ENCODE data around the gene SLC25A26.
"Not testable (repeated sequence)": the region's sequence is repeated elsewhere in the genome, so short reads cannot be mapped to it uniquely, and the experiment has no call there.

Gene SLC25A26

DNA sequence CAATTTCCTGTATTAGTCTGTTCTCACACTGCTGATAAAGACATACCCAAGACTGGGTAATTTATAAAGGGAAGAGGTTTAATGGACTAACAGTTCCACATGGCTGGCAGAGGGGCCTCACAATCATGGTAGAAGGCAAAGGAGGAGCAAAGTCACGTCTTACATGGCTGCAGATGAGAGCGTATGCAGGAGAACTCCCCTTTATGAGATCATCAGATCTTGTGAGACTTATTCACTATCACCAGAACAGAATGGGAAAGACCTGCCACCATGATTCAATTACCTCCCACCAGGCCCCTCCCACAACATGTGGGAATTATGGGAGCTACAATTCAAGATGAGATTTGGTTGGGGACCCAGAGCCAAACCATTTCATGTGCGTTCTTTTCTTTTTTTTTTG is 5.3 kb downstream of the SLC25A26 start:
- DNase-seq = not testable (repeated sequence)

DNA sequence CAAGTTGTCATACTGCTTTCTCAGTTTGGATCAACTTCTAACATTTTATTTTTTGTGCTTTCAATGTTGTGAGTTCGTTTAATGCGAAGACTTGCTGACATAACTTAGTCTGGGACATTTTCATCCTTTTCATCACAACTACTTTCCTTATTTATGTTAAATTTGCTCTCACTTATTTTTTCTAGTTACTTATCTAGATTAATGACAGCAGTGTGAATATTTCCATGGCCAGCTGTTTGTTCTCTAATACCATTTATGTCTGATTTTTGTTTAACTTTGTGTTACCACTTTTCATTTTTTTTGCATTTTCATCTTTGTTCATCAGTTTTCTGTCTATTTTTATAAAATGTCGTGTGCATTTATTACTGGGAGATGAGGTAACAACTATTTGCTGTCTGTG is 6.2 kb downstream of the SLC25A26 start:
- DNase-seq = no peak

DNA sequence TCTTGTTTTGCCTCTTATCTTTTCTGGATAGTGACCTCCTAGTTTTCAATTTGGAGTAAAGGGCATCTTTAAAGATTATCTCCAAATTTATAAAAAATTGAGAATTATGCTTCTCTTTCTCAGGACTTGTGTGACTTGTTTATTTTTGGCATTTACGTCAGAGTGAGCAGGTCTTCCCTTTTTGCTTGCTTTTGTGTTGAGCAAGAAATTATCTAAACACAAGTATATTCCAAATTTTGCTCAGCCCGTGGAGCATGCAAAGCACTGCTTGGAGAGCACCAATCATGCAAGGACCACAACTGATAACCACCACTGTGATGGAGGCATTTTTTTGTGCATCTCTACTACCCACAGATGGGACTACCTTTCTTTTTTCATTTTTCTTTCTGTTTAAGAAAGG is 7.1 kb downstream of the SLC25A26 start:
- no peak for DNase-seq

DNA sequence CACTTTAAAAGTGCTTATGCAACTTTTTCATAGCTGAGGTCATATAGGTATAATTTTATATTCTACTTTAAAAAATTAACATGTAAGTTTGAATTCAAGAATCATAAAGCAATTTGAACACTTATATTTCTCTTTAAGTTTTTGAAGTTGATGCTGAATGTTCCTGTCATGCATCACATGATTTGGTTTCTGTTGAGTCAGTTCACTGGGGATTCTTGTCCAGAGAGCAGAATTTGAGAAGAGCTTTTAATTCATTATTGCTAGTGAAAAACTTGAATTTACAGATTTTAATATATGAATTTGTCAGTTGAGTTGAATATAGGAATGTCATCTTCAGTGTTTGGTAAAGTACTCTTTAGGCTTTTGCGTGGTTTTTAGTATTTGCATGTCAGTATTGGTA is 7.9 kb downstream of the SLC25A26 start:
- no peak for DNase-seq

DNA sequence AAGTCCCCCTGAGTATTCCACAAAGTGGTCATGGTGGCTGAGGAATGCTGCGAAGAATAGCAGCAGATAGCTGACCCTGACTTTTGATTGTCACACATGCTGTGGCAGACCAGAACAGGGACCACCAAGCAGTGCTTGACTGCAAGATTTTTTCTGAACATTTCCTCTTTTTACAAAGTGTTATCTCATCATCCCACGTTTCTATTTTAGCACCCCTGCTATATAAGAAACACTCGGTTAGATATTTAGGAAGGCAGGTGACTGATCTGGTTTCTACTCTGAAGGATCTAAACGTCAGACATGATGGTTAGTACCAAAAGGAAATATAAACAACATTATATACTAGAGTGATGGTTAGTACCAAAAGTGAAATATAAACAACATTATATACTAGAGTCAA is 9.1 kb downstream of the SLC25A26 start:
- DNase-seq = no peak

DNA sequence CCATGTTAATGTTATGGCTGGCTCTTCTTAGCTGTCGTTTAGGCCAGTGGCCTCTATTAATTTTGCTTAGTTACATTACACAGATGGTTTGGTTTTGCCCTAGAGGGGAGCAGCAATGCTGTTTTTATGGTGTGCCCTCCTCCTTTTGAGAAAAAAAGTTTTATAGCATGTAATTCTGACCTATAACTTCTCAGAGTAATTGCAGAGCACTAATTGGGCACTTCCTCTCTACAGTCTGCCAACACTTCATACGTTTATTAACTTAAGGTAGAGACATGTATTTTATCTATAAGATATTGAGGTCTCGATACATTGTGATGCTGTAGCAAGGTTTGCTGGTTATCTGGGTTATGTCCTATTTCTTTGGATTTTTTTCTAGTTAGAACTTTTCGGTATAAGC is 12.2 kb downstream of the SLC25A26 start:
- DNase-seq = no peak

DNA sequence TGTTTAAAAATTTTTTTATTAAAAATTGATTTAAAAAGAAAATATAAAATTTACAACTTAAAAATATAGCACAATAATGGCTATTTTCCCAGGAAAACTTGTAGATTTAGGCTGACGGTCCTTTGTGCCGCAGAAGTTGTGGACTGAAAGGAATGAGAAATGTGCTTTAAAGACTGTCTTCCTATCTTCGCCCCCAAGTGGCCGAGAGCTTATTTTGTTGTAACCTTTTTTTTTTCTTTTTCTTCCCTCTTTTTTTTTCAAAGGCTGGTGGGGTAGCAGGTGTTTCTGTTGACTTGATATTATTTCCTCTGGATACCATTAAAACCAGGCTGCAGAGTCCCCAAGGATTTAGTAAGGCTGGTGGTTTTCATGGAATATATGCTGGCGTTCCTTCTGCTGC is 15.5 kb downstream of the SLC25A26 start:
- DNase-seq = no peak

DNA sequence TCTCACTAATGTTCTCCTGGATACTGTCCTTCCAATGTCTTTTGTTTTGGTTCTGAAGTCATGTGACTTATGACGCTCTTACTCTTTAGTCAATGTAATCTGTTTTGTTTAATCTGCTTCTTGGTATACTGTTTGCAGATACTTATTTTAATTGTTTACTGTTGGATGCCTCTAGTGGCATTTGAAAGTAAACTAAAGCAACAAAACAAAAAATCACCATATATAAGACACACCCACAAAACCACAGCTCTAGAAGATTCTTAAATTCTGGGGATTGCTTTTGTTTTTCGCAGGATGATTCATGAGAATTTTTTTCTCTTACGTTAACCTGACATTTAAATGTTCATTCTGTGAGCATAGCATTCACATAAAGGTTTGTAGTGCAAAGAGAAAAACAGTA is 16.8 kb downstream of the SLC25A26 start:
- DNase-seq = no peak

DNA sequence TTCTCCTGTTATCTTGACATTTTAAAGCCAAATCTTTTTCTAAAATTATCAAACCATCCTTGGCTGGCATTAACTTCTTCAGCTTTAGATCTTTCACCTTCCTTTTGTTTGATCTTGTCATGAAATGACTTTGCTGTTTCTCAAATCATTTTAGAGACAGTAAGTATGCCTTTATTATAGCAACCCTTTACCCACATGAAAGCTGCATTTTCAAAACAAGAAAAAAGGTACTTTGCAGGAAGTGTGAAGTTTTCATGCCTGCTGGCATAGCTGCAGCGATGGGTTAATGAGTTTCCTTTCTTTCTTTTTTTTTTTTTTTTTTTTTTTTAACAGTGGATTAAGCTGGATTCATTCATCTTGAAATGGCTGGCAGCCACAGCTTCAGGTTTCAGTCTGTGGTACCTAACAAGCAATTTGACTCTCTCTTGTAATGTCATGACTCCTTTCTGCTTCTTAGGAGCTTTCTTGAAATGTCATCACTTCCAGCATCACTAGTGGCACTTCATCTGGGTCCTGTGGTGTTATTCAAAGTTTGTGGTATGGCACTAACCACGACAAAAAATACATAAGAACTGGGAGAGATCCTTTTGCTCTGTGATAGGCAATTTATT is 18.8 kb downstream of the SLC25A26 start:
- DNase-seq = no peak

DNA sequence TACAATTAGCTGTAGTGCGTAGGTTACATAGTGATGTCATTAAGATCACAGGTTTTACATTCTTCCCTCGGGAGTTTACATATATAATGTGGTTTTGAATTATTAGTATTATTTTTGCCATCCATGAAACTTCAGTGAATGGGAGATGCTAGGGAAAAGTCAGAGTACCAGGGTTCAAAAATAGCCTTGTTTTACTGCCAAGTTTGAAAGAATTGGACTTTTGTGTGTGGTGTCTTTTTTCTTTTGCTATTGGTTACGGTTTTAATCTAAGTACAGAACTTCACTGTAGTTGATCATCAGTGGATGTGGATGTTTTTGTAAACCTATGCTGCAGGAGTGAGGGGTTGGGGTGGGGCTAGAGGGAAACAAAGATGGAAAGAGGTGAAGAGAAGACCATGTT is 20.7 kb downstream of the SLC25A26 start:
- no peak for DNase-seq

DNA sequence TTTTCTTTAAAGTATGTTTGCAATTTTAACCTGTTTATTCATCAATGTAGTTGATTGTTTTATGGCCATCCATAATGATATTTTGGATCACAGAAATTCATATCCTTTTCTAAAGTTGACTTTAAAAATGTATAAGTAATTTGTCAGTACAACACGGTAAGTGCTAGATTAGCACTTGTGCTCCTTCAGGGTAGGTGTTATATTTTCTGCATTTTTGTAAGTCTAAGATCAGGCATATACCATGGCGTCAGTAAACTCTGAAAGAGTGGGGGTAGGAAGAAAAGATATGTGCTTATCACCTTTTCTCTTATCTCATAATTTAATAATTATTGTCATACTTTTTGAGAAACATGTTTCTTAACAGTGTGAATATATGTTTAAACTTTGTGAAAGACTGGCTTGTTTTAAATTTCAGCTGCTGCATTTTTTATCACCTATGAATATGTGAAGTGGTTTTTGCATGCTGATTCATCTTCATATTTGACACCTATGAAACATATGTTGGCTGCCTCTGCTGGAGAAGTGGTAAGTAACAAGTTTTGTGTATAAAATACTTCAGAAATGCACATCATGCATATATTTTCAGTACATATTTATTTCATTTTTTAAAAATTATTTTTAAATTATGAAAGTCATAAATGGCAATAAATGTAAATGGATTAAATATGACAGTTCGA is 22.1 kb downstream of the SLC25A26 start:
- no peak for DNase-seq

DNA sequence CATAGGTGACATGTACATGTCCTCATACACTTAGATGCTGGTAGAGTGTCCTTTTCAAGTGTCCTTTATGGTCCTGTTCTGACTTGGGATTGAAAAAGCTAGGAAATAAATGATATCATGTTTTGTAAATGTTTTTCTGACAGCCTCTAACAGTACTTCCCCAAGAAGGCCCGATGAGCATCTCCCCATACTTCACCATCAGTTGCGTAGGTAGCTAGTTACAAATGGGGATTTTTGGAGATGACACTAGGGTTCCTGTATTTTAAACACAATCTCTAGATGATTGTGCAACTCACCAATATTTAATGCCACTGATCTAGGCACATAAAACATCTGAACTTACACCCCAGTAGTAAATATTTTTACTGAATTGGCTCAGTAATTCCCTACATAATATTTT is 27.8 kb downstream of the SLC25A26 start:
- no peak for DNase-seq

DNA sequence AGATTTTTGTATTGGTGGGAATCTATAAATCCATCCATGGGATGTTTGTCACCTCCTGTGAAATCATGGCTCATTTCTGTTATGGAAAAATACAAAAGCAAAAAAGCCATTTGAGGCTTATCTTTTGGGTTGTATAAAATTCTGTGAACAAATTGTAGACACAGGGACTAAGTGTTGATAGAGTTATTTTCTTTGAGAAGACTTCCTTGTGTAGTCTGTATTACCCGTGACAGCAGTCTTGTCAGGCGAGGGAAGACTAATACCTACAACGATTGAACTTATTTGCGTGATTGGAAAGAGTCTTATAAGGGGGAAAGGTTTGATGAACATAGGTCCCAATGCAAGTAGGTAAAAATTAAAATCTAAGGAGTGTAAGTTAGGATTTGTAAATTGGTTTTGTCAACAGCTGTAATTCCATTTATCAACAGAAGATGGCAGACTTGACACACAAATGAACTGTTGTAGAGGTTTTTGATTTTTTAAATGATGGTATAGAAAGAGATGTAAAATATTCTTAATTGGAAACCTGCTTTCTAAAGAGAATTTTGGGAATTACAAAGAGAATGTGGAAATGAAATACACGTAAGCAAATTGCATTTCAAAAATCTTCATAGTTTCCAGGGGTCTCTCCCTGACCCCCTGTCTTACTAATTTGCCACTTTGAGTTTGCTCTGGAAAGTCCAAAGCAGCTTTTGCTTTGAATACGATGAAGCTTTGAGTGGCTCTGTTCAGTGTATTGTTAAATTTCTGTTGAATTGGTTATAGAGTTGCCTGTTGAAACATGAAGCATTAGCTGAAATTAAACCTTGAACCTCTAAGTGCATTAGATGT is 33.2 kb downstream of the SLC25A26 start:
- no peak for DNase-seq

DNA sequence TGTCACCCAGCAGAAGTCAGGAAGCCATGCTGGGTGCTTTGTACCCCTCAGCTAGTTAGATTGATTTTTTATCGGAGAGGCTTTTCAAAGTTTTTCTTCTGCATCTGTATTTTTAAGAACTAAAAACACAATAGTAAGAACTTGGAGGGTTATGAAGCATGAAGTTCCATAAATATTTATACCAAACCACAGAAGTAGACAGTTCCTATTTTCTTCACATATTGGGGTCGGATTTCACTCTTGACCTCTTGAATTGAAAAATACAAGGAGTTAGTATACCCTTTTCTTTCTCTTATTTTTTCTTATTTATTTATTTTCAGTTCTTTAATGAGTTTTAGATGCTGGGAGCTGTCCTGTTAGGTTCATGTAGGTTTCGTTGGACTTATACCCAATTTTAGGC is 35.1 kb downstream of the SLC25A26 start:
- DNase-seq = no peak

DNA sequence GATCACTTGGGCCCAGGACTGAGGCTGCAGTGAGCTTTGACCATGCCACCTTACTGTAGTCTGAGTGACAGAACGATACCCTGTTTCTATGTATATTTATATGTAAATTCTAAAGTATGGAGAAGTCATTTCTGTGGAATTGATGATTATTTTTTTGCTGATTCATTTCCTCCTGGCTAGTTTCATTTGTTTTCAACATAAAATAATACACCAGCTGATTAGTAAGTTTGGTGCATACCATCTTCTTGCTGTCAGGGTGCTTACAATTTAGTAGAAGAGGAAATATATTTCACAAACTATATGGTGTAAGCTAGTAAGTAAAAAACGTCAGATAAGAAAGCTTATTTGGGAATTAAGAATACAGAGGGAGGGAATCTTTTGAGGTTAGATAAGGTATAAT is 36.0 kb downstream of the SLC25A26 start:
- no peak for DNase-seq

DNA sequence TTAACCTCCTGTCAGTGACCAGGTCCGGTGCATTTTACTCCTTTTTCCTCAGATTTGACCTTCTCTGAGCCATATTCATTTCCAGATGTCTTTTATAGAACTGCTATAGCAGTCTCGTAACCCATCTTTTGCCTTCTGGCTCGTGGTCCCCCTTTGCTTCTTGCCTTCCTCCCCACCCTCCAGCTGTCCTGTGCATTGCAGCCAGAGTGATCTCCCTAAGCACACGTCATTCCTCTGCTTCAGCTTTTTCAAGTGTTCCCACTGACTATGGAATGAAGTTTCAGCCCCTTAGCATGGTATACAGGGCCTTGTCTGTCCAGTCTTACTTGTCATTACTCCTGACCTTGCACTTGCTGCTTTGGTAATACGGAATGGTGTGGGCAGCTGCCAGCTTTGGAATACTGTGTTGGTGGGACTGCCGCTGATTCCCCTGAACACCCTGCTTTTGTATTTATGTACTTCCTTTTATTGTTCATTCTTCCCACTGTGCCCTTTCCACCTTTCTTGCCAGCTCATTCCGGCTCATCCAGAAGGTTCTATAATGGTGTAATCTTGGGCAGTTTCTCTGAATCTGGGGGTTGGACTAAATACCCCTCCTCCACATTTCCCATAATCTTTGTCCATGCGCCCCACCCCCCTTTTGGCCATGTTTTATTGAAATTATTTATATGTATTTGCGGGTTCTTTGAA is 38.9 kb downstream of the SLC25A26 start:
- DNase-seq = no peak

DNA sequence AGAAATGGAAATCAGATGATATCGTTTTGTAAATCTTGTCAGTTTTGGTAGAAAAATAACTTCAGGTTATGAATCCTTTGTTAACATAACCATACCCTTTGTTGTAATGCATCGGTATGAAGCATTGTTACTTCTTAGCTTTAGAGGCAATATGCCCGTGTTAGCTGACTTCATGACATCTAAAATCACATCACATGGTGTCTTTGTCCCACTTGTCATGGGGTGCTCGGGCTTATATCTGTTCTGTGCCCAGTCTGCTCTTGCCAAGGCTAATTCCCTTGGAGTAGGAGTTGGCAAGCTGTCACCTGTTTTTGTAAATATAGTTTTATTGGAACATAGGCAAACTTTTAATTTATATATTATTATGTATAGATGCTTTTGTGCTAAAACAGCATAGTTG is 39.6 kb downstream of the SLC25A26 start:
- no peak for DNase-seq

DNA sequence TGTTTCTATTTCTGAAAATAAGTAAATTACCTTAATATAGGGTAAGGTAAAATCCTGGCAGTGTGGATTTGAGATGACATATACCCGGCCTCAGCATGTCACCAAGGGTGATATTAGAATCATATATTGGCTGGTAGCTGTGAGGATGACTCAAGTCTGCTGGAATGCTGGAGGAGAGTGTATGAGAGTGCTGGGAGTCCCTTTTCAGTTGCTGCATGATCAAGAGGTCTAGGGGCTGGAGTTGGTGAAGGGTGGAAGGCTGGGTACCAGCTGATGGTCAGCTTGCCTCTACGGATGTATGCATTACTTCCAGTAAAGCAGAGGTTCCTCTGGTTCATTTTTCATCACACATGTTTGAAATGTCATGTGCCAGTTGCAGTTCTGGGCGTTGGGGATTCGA is 40.6 kb downstream of the SLC25A26 start:
- no peak for DNase-seq

DNA sequence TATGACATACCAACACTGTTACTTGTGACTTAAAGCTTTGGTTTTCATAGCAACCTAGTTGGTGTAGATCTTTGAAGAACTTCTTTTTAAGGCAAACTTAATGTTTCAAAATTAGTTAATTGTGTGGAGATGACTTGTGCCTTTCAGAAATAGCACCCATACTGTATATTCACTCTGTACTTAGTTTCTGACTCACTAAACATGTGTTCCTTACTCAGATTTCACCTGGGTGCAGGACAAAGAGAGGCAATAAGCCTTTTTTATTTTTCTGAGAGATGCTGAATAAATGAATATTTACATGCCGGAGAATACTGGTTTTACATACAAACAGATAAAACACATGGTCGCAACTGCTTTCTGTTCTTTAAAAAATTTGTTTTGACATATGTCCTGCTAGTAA is 44.8 kb downstream of the SLC25A26 start:
- no peak for DNase-seq

DNA sequence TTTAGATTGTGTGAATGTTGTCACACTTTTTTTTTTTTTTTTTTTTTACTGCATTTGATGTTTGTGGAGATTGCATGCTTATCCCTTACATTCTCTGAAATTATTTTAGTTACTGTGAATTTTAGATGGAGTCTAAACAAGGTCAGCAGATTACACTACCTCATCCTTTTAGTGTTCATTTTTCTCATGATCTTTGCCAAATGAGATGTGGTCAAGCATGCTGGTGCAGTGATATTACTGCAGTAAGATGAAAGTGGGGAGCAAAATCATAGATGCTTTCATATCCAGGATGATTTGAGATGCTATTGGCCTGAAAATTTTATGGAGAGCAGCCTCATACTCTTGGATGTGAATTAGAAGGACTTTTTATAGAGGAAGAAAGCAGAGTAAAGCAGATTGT is 45.8 kb downstream of the SLC25A26 start:
- DNase-seq = no peak

DNA sequence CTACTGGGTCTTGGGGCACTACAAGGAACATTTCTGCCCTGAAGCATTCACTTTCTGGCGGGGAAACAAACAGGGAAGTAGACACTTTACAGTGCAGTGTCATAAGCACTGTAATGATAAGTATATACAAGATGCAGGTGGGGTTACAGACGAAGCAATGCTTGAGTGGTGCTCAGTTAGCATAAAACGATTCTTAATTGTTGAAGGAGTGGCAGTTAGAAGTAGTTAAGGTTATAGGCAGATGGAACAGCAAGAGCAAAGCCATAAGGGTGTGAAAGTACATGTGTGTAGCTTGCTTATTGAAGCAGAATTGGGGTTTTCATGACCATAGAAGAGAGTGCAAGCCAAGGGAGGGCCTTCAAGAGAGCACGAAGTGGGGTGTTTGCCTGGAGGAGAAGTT is 46.2 kb downstream of the SLC25A26 start:
- no peak for DNase-seq

DNA sequence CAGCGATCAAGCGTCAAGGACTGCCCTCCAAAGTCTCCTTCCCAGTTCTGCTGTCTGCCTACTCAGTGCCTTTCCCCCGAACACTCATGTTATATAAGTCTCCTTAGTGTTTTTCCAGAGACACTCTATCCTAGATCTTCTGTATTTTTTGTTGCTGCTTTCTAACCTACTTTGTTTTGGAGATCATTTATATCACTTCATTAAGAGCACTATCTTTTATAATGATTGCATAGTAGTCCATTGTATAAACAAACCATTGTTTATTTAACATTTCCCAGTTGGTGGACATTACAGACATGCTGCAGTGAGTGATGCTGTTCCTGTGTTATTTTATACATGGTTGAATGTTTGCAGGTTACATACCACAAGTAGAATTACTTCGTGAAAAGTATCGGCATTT is 47.1 kb downstream of the SLC25A26 start:
- DNase-seq = no peak

Measured in anterior cingulate cortex (tissue), 58 donors.